Transverse colon (tissue), 4 donors: Measurements from ENCODE around the gene PI4KA.

ENCODE experiments used
- CTCF ChIP-seq, 5 experiments: fragments of 200-600 bp in 3 of 5; fragments of 450-650 bp in 2 of 5; sonication (generic) in 3 of 5; IDR thresholded peaks; 1 replicate in 2 of 5; 2 replicates in 3 of 5; pipeline ENCODE4 v1.5.1; 2016 to 2017; ENCODE audit warnings: antibody characterized with exemption in 5 of 5, inconsistent platforms in 3 of 5, mild to moderate bottlenecking in 2 of 5, moderate library complexity in 1 of 5
- EP300 ChIP-seq: sonication (generic); formaldehyde crosslinking; IDR thresholded peaks from one replicate; pipeline ENCODE4 v1.6.1; 2017; ENCODE audit warnings: antibody characterized with exemption, low read depth
- POLR2A ChIP-seq: fragments of 450-650 bp; IDR thresholded peaks from one replicate; pipeline ENCODE4 v1.6.1; 2016; ENCODE audit warnings: antibody characterized with exemption, mild to moderate bottlenecking, moderate library complexity
- POLR2AphosphoS5 ChIP-seq, 3 donors: sonication (generic); formaldehyde crosslinking; IDR thresholded peaks; one replicate each; pipeline ENCODE4 v1.6.1; 2016; ENCODE audit warnings: antibody characterized with exemption in 3 of 3

- TF ChIP-seq CTCF (IDR thresholded peaks at IDR 0.05) (no peak), POLR2A (no peak), POLR2AphosphoS5 (IDR thresholded peaks at IDR 0.05) (no peak), EP300 (no peak)
Observed at GRCh38 chr22:20834206-20834605, 24.4 kb downstream of the PI4KA start.
